ENCODE measurements around the gene KLK13.

KLK13 gene

DNA sequence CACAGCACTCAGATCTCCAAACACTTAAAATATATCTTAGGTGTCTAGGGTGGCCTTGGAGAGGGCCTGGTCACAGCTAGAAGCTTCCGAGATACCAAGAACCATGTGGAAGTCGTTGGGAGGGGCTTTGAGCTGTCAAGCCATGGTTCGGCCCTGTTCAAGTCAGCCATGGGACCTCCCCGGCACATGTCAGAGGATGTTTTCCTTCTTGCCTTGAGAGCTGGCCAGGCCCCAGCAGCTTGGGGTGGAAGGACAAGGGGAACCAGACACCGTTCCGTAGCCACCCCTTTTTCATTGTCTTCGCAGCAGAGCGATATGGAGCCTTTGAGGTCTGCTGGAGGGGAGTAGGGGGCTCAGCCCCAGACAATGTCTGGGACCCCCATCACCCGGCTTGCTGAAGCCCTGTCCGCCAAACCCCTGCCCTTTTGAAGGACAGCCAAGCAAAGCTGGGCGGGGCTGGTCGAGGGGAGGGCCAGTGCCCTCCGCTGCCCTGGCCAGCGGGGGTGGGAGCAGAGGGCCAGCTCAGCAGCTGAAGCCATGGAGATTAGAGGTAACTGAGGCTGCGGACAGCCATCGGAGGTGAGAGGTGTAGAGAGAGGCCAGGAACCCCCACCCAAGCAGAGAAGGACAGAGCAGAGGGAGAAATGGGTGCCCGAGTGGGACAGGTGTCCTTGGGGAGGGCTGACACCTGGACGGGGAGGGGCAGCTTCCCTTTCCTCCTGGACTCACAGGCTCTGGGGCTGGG, 38.9 kb downstream of the KLK13 start:
- no peak overlapping the region for H3K4me3 Mint-ChIP-seq
- peaks cover 10% of the 10 kb centered on the region for H3K27me3 Mint-ChIP-seq (ENCODE audit: low read depth)
- H3K27ac Mint-ChIP-seq = no peak overlapping the region

DNA sequence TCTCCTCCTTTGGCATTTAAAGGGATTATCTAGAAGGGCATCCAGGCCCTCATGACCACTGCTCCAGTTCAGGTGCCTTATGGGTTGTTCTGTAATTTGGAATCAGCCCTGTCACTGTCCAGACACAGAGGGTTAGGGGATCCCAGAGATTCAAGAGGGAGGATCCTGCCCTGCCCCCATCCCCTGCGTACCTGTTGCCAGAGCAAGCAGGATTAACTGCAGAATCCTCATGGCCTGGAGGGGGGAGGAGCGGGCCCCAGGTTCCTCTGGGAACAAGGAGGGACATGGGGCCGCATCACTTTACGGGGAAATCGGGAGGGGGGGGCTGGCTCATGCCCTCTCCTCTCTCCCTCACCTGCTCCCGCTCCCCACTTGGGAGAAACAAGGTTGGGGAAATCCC, 39.5 kb downstream of the KLK13 start:
- Mint-ChIP-seq H3K4me3 (no peak overlapping the region), H3K36me3 (ENCODE audit: low read depth) (no peaks in the 10 kb centered on the region), H3K27me3 (ENCODE audit: low read depth) (peaks cover 14% of the 10 kb centered on the region), H3K27ac (no peak overlapping the region), H3K9me3 (no peaks in the 10 kb centered on the region), H3K4me1 (ENCODE audit: low read depth) (no peaks in the 10 kb centered on the region)

More for the DNA sequence above, 38.9 kb downstream of the KLK13 start:
- H3K36me3 Mint-ChIP-seq (ENCODE audit: low read depth) = no peaks in the 10 kb centered on the region
- H3K4me1 Mint-ChIP-seq (ENCODE audit: low read depth) = no peaks in the 10 kb centered on the region
- H3K9me3 Mint-ChIP-seq = no peaks in the 10 kb centered on the region

GRCh38 chr19:51024924-51025323, 40.0 kb downstream of the KLK13 start:
- Mint-ChIP-seq H3K9me3 (no peaks in the 10 kb centered on the region), H3K27me3 (ENCODE audit: low read depth) (peaks cover 18% of the 10 kb centered on the region), H3K4me1 (ENCODE audit: low read depth) (peaks cover 1% of the 10 kb centered on the region), H3K27ac (no peak overlapping the region), H3K4me3 (no peak overlapping the region), H3K36me3 (ENCODE audit: low read depth) (no peaks in the 10 kb centered on the region)

DNA sequence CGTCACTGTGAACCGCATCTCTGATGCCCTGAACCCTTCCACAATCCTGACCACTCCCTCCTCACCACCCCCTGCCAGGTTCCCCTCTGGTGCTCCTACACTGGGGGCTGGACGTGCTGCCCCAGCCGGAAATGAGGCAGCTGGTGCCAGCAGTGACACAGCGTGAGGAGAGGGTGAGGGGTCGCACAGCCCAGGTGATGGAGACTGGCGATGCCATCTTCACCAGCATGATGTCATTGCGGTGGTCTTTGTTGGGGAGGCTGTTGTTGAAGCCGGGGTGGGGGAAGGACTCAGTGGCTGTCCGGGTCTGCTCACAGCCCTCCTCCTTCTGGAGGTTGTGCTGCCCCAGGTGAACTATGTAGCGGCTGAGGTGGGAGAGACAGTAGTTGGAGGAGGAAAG, 40.9 kb downstream of the KLK13 start:
- no peak overlapping the region for H3K4me3 Mint-ChIP-seq
- H3K36me3 Mint-ChIP-seq (ENCODE audit: low read depth) = no peaks in the 10 kb centered on the region
- no peaks in the 10 kb centered on the region for H3K9me3 Mint-ChIP-seq
- peaks cover 4% of the 10 kb centered on the region for H3K4me1 Mint-ChIP-seq (ENCODE audit: low read depth)
- peaks cover 21% of the 10 kb centered on the region for H3K27me3 Mint-ChIP-seq (ENCODE audit: low read depth)
- H3K27ac Mint-ChIP-seq = no peak overlapping the region

DNA sequence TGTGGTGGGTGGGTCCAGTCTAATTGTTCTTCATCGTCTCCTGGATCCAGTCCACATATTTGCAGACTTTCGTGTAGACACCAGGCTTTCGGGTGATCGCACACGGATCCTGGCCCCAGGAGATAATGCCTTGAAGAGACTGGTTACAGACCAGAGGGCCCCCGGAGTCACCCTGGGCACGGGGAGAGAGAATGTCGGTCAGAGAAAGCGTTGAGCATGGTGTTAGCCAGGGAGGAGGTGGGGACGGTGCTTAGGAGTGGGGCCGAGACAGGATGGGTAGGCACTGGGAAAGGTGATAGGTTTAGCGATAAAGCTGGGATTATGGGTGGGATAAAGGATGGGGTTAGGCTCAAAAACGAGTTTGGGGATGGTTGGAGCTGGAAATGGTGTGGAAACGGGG, 42.4 kb downstream of the KLK13 start:
- H3K27ac Mint-ChIP-seq = no peak overlapping the region
- H3K4me3 Mint-ChIP-seq = no peak overlapping the region
- H3K9me3 Mint-ChIP-seq = no peaks in the 10 kb centered on the region
- H3K36me3 Mint-ChIP-seq (ENCODE audit: low read depth) = peaks cover 1% of the 10 kb centered on the region
- H3K27me3 Mint-ChIP-seq (ENCODE audit: low read depth) = peaks cover 34% of the 10 kb centered on the region
- peaks cover 8% of the 10 kb centered on the region for H3K4me1 Mint-ChIP-seq (ENCODE audit: low read depth)

DNA sequence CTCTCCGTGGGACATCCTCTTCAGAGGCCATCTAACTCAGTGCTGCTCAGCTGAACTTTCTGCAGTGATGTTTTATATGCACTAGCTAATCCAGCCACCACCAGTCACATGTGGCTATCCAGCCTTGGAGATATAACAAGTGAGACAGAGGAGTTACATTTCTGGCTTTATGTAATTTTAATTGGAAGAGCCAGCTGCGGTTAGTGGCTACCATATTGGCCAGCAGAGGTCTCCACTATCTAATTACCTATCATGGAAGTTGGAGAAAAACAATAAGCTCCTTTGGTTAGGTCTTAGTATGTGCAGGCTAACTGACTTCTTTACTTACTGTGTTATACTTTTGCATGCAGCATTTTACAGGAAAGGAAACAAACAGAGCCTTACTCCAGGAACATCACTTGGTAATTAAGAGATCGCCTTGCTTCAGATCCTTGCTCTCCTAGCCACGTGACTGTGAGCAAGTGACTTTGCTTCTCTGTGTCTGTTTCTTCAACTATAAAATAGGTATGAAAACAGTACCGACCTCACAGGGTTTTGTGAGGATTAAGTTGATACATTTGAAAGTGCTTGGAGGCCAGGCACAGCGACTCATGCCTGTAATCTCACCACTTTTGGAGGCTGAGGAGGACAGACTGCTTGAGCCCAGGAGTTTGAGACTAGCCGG, 43.8 kb downstream of the KLK13 start:
- Mint-ChIP-seq H3K27me3 (ENCODE audit: low read depth) (peaks cover 44% of the 10 kb centered on the region), H3K9me3 (no peaks in the 10 kb centered on the region), H3K4me1 (ENCODE audit: low read depth) (peaks cover 8% of the 10 kb centered on the region), H3K27ac (no peak overlapping the region), H3K4me3 (no peak overlapping the region), H3K36me3 (ENCODE audit: low read depth) (peaks cover 1% of the 10 kb centered on the region)

DNA sequence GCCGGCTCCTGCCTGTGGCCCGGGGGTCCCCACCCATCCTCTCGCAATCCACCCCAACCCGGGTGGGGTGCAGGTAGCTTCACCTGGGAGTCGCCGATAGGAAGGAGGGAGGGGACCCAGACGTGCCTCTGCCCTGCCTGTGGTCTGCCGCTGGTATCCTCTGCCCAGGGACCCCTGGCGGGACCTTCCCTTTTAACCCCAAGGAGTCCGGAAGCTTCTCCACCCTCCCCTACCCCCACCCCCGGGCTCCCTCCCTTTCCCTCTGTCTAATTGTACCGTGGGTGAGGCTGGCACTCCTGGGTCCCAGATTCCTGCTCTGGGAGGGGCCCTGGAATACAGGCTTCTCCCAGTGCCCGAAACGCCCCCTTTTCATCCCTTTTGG, 45.4 kb downstream of the KLK13 start, which contains the start of gene KLK10:
KLK10 (minus strand) TSS at position 166 of the 382 bp plus-strand sequence. CDS start 579 bp downstream, outside the sequence.
- H3K27me3 Mint-ChIP-seq (ENCODE audit: low read depth) = peaks cover 60% of the 10 kb centered on the region
- no peaks in the 10 kb centered on the region for H3K9me3 Mint-ChIP-seq
- H3K27ac Mint-ChIP-seq = no peak within 1 kb of the TSS
- peaks cover 9% of the 10 kb centered on the region for H3K4me1 Mint-ChIP-seq (ENCODE audit: low read depth)
- no peak within 1 kb of the TSS for H3K4me3 Mint-ChIP-seq
- H3K36me3 Mint-ChIP-seq (ENCODE audit: low read depth) = peaks cover 1% of the 10 kb centered on the region

GRCh38 chr19:51018745-51019543, 45.9 kb downstream of the KLK13 start:
- peaks cover 13% of the 10 kb centered on the region for H3K4me1 Mint-ChIP-seq (ENCODE audit: low read depth)
- H3K36me3 Mint-ChIP-seq (ENCODE audit: low read depth) = peaks cover 1% of the 10 kb centered on the region
- H3K4me3 Mint-ChIP-seq = no peak overlapping the region
- H3K27ac Mint-ChIP-seq = no peak overlapping the region
- H3K27me3 Mint-ChIP-seq (ENCODE audit: low read depth) = peaks cover 66% of the 10 kb centered on the region
- no peaks in the 10 kb centered on the region for H3K9me3 Mint-ChIP-seq

DNA sequence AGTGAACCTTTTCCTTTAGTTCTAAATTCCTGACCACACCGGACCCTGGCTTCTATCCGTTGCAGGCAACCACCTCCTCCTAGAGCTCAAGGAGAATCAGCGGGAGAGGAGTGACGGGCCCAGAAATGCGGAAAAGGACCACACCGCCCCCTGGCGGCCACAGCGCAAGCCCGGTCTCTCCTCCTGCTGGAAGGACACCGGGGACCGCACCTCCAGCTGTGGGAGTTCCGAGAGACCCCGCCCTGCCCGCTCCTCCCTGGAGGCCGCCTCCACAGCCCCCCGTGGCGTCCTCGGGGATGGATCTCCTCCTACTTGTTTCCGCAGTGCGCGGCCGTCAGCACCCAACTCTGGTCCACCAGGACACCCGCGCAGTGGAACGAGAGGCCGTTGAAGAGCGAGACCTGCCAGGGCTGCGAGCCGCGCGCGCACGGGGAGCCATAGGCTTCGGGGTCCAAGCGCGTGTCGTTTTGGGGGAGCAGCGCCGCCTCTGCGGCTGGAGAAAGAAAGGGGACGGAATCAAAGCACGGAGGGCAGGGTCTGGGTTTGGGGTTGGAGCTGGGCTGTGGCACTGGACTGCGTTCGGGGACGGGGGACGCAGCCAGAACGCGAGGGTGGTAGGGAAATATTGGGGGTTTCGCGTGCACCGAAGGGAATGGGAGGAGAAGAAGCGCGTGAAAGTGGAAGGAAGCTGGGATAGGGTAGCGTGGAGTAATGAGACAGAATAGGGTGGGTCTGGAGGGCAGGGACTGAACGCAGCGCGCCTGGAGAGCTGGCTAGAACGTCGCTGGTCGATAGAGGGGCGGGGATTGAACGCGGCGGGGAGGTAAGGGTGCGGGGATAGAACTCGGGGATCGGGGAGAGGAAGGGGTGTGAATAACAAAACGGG, 47.9 kb downstream of the KLK13 start:
- Mint-ChIP-seq H3K9me3 (no peaks in the 10 kb centered on the region), H3K27me3 (ENCODE audit: low read depth) (peaks cover 60% of the 10 kb centered on the region), H3K27ac (no peak overlapping the region), H3K4me1 (ENCODE audit: low read depth) (peaks cover 13% of the 10 kb centered on the region), H3K4me3 (no peak overlapping the region), H3K36me3 (ENCODE audit: low read depth) (peaks cover 1% of the 10 kb centered on the region)

DNA sequence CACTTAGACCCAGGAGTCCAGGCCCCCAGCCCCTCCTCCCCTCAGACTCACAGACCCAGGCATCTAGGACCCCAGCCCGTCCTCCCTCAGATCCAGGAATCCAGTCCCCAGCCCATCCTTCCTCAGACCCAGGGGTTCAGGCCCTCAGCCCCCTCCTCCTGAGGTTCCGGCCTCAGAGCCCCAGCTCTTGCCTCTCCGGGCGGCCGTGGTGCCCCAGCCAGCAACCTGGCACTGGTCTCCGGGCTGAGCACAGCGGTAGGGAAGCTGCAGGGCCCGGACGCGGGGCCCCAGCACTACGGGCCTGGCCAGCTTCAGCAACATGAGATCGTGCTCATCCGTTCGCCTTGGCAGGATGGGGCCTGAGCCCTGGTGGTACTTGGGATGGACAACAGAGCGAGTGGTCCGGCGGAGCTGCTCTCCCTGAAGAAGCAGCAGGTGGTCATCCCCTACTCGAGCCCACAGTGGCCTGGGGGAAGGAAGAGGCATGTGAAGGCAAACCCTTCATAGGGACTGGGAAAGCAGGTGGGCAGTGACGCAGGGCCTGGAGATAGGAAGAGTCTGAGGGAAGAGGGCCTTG, 49.1 kb downstream of the KLK13 start:
- H3K9me3 Mint-ChIP-seq = no peaks in the 10 kb centered on the region
- H3K27me3 Mint-ChIP-seq (ENCODE audit: low read depth) = peaks cover 58% of the 10 kb centered on the region
- no peak overlapping the region for H3K27ac Mint-ChIP-seq
- peaks cover 1% of the 10 kb centered on the region for H3K36me3 Mint-ChIP-seq (ENCODE audit: low read depth)
- peaks cover 13% of the 10 kb centered on the region for H3K4me1 Mint-ChIP-seq (ENCODE audit: low read depth)
- H3K4me3 Mint-ChIP-seq = no peak overlapping the region

DNA sequence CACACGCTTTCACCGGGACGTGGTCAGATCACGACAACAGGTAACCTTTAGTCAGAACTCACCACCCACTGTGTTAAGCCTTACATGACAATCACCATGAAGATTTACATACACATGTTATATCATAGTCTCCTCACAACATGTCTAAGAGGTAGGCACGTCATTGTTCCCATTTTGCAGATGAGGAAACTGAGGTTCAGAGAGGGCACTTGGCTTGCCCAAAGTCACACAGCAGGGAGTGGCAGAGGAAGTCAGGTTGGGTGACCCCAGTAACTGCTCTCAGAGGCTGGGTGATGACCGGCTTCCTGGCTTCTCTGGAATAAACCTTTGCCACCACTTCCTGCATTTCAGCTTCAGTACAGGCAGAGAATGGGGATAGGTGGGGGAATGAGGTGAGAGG, 50.6 kb downstream of the KLK13 start:
- peaks cover 9% of the 10 kb centered on the region for H3K4me1 Mint-ChIP-seq (ENCODE audit: low read depth)
- no peak overlapping the region for H3K4me3 Mint-ChIP-seq
- H3K36me3 Mint-ChIP-seq (ENCODE audit: low read depth) = peaks cover 1% of the 10 kb centered on the region
- no peak overlapping the region for H3K27ac Mint-ChIP-seq
- H3K9me3 Mint-ChIP-seq = no peaks in the 10 kb centered on the region
- peaks cover 54% of the 10 kb centered on the region for H3K27me3 Mint-ChIP-seq (ENCODE audit: low read depth)

GRCh38 chr19:51012661-51013190, 52.2 kb downstream of the KLK13 start:
- Mint-ChIP-seq H3K27ac (no peak overlapping the region), H3K9me3 (no peaks in the 10 kb centered on the region), H3K27me3 (ENCODE audit: low read depth) (peaks cover 43% of the 10 kb centered on the region), H3K4me1 (ENCODE audit: low read depth) (peaks cover 5% of the 10 kb centered on the region), H3K4me3 (no peak overlapping the region), H3K36me3 (ENCODE audit: low read depth) (no peaks in the 10 kb centered on the region)

- no peaks in the 10 kb centered on the region for H3K36me3 Mint-ChIP-seq (ENCODE audit: low read depth)
- H3K27me3 Mint-ChIP-seq (ENCODE audit: low read depth) = peaks cover 21% of the 10 kb centered on the region
- no peaks in the 10 kb centered on the region for H3K9me3 Mint-ChIP-seq
- no peak overlapping the region for H3K27ac Mint-ChIP-seq
- peaks cover 5% of the 10 kb centered on the region for H3K4me1 Mint-ChIP-seq (ENCODE audit: low read depth)
- no peak overlapping the region for H3K4me3 Mint-ChIP-seq
Observed at GRCh38 chr19:51010066-51010795, 54.7 kb downstream of the KLK13 start.
